ENCODE measurements around the gene VGLL2. TPM values are rescaled to one million over a fixed set of nuclear protein-coding genes. Genes with fewer than 3 reads are reported as not detected.

VGLL2 gene
- total RNA-seq, 4 donors from 2014 or later: not detected

- no peak for DNase-seq
- H3K27me3 ChIP-seq: peaks cover 37% of the 10 kb centered on the region
- no peaks in the 10 kb centered on the region for H3K9me3 ChIP-seq
- peak overlapping the region in 1 of 3 donors; percentile 24 for H3K4me3 ChIP-seq (replicated peaks in 1 of 3)
- intact Hi-C loops (cut with DNase I): no loop called here
- H3K36me3 ChIP-seq: no peaks in the 10 kb centered on the region
- no peak overlapping the region for H3K27ac ChIP-seq
- TF ChIP-seq CTCF (IDR thresholded peaks at IDR 0.05): no peak
- no peak for TF ChIP-seq POLR2A (IDR thresholded peaks at IDR 0.05)
- 2 to 4% methylated on average over 8 of the region's 8 CpGs for WGBS, 2 donors
- peaks cover 9 to 14% of the 10 kb centered on the region in 2 donors for H3K4me1 ChIP-seq
Measured at GRCh38 chr6:117264369-117264691, 1.0 kb upstream of the VGLL2 start.

GRCh38 chr6:117264692-117265409 lies 507 bp upstream of the VGLL2 start:
- no peak overlapping the region for H3K27ac ChIP-seq
- H3K4me1 ChIP-seq: peaks cover 11 to 15% of the 10 kb centered on the region in 2 donors
- intact Hi-C loops (cut with DNase I): no loop called here
- TF ChIP-seq CTCF (IDR thresholded peaks at IDR 0.05): no peak
- TF ChIP-seq POLR2A (IDR thresholded peaks at IDR 0.05): no peak
- WGBS, 2 donors: 2 to 4% methylated on average over 39 of the region's 39 CpGs
- H3K4me3 ChIP-seq (replicated peaks in 1 of 3): peak overlapping the region in 1 of 3 donors; percentile 24
- H3K9me3 ChIP-seq: no peaks in the 10 kb centered on the region
- DNase-seq: no peak
- no peaks in the 10 kb centered on the region for H3K36me3 ChIP-seq
- H3K27me3 ChIP-seq: peaks cover 39% of the 10 kb centered on the region

GRCh38 chr6:117266257-117267053 lies 1.1 kb downstream of the VGLL2 start:
- H3K36me3 ChIP-seq: no peaks in the 10 kb centered on the region
- no peak overlapping the region for H3K27ac ChIP-seq
- no peak overlapping the region for H3K4me3 ChIP-seq (replicated peaks in 1 of 3)
- intact Hi-C loops (cut with DNase I): no loop called here
- no peak for TF ChIP-seq CTCF (IDR thresholded peaks at IDR 0.05)
- no peak for TF ChIP-seq POLR2A (IDR thresholded peaks at IDR 0.05)
- H3K4me1 ChIP-seq: peaks cover 14 to 26% of the 10 kb centered on the region in 2 donors
- DNase-seq: no peak
- no peaks in the 10 kb centered on the region for H3K9me3 ChIP-seq
- 11 to 12% methylated on average over 16 of the region's 16 CpGs for WGBS, 2 donors
- H3K27me3 ChIP-seq: peaks cover 45% of the 10 kb centered on the region

- Histone ChIP-seq H3K9me3 (no peaks in the 10 kb centered on the region), H3K4me3 (replicated peaks in 1 of 3) (no peak overlapping the region), H3K36me3 (no peaks in the 10 kb centered on the region), H3K27ac (no peak overlapping the region), H3K4me1 (peaks cover 14 to 26% of the 10 kb centered on the region in 2 donors), H3K27me3 (peaks cover 45% of the 10 kb centered on the region)
- TF ChIP-seq CTCF (IDR thresholded peaks at IDR 0.05): no peak
- no peak for TF ChIP-seq POLR2A (IDR thresholded peaks at IDR 0.05)
- 12 to 13% methylated on average over 5 of the region's 5 CpGs for WGBS, 2 donors
- DNase-seq: no peak
- intact Hi-C loops (cut with DNase I): no loop called here
Measured at GRCh38 chr6:117267054-117267347, 1.6 kb downstream of the VGLL2 start.

Measured in thyroid gland (tissue), 4 donors.